Heart left ventricle (tissue), 13 donors: ENCODE measurements around the gene ARHGAP24.

ENCODE experiments used
- POLR2A ChIP-seq, 2 donors: fragments of 450-650 bp; IDR thresholded peaks; one replicate each; pipeline ENCODE4 v1.6.1; 2017; ENCODE audit warnings: antibody characterized with exemption in 2 of 2, mild to moderate bottlenecking in 2 of 2, moderate library complexity in 2 of 2
- TF ChIP-seq, protein P1 (sequence below), 12 donors: fragments of 200-600 bp; sonication (generic) in 4 of 12; IDR thresholded peaks; one replicate each; pipeline versions ENCODE4 v1.5.0 to v1.8.0; 2018 to 2022; ENCODE audit warnings: antibody characterized with exemption in 12 of 12, mild to moderate bottlenecking in 5 of 12
- donor health status: ischemic (EF 13 %, LVEDD 7.1; RV severe dilation, severe dysfunction).
- donor health status: DM: no; HTN: yes; CAD: no.
- donor health status: DM: no; HTN: no; CAD: no.
- donor health status: ischemic (EF 25% LVEDD 6.9; RV normal size, moderate dysfunction).
- donor health status: ischemic (EF 25% LVEDD 5.7; RV mildly dilated, moderate dysfunction).
- donor health status: ischemic (EF 35%, LVEDD 5.7; RV mildly dilated, moderate dysfunction).
- donor health status: nonischemic (EF 11% LVEDD 7.7; RV severe dilation, severe dysfunction).
- donor health status: DM: yes; HTN: yes; CAD: no.
- donor health status: PGD.
- donor health status: ischemic (EF 29% LVEDD 5.4; RV normal size, mild dysfunction).
- donor health status: nonischemic (EF 23%, LVEDD 6.1; RV moderate dilation, normal function).

DNA sequence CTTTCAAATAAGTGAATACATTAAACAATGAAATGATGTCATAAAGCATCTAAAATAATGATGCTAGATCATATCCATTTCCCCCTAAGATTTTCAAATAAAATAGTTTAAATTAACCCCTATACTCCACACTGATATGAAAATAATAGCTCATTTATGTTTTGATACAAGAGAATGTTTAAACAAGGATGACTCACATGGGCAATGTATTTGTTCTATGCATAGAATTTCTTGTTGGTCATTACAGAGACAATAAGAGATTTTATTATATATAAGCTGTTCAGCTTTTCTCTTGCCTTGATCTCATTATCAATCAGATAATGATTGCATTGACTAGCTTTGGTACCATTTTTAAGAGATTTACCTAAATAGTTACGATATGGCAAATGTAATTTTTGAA is 411.7 kb downstream of the ARHGAP24 start:
- TF ChIP-seq, protein P1, sequence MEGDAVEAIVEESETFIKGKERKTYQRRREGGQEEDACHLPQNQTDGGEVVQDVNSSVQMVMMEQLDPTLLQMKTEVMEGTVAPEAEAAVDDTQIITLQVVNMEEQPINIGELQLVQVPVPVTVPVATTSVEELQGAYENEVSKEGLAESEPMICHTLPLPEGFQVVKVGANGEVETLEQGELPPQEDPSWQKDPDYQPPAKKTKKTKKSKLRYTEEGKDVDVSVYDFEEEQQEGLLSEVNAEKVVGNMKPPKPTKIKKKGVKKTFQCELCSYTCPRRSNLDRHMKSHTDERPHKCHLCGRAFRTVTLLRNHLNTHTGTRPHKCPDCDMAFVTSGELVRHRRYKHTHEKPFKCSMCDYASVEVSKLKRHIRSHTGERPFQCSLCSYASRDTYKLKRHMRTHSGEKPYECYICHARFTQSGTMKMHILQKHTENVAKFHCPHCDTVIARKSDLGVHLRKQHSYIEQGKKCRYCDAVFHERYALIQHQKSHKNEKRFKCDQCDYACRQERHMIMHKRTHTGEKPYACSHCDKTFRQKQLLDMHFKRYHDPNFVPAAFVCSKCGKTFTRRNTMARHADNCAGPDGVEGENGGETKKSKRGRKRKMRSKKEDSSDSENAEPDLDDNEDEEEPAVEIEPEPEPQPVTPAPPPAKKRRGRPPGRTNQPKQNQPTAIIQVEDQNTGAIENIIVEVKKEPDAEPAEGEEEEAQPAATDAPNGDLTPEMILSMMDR (IDR thresholded peaks at IDR 0.05) = no peak
- no peak for TF ChIP-seq POLR2A (IDR thresholded peaks at IDR 0.05)
